Measurements from ENCODE around the gene PPHLN1.
"Not testable (repeated sequence)": the region's sequence is repeated elsewhere in the genome, so short reads cannot be mapped to it uniquely, and the experiment has no call there.

Gene PPHLN1

DNA sequence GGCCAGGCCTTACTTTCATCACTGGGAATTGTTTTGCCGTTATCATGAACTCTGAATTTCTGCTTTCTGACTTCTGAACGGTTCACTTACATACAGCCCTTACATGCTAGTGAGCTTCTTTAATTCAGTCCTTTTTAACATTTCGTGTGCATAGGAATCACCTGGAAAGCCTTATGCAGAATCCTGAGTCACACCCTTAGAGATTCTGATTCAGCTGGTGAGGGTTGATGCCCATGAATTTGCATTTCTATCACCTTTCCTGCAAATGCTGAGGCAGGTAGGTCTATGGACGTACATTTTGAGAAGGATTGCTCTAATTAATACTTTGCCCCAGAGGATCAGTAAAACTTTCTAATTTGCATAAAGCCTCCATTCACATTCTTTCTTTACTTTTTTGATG is 44.0 kb downstream of the PPHLN1 start:
- no peak for DNase-seq (ENCODE audit: low read depth in 2 of 2)

DNA sequence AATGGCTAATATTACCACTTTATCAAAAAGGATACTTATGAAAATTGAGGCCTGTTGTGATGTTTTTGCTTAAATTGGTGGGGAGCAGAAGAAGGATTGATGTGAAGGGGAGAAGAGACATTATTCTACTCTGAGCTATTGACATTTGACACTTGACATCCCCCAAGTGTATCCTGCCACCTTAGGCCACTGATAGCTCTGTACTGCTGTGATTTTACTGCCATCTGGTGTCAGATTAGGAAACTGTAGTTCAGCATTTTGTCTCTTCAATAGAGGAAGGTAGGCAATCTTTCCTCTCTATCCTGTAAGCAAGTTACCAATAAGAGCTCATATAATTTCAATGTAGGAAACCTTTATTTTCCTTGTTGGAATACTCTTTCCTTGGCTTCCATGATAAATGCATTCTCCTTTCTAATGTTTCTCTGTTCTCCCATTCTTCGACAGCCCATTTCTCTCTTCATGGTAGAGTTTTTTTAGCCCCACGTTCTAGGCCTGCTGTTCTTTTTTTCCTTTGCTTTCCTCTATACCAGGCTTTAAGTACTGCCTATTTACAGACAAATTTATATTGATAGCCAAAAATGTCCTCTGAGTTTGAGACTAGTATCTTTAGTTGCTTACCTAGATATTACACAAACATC is 46.3 kb downstream of the PPHLN1 start:
- DNase-seq (ENCODE audit: low read depth in 2 of 2), result no peak

DNA sequence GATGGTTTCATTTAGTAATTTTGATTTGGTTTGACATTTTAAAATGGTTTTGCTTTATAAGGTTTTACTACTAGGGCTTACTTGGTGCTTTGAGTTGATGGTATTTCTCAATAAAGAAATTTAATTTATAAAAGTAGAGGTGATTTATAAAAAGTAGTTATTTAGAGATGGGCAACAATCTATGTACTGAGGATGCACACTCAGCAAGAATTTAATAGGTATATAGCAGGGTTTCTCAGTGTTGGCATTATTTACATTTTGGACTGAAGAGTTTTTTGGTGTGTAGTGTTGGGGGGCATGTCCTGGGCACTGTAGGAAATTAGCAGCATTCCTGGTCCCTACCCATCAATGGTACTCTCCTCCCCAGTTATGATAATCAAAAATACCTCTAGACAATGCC is 47.7 kb downstream of the PPHLN1 start:
- no peak for DNase-seq (ENCODE audit: low read depth in 2 of 2)

DNA sequence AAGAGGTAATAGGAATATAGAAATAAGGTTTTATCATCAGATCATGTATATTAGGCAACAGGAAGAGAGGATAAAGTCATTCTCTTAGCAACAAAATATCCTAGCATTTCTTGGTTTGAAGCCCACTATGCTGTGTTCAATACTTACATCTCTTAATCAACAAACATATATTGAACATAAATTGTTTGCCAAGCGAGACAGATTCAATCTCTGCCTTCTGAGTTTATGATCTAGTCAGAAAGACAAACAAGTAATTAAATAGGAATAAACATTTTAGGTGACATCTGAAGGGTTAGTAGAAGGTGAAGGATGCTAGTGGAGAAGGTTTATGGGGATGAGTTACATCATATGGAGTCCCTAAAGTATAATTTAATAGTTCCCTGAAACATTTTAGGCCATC is 54.8 kb downstream of the PPHLN1 start:
- DNase-seq (ENCODE audit: low read depth in 2 of 2), result no peak

DNA sequence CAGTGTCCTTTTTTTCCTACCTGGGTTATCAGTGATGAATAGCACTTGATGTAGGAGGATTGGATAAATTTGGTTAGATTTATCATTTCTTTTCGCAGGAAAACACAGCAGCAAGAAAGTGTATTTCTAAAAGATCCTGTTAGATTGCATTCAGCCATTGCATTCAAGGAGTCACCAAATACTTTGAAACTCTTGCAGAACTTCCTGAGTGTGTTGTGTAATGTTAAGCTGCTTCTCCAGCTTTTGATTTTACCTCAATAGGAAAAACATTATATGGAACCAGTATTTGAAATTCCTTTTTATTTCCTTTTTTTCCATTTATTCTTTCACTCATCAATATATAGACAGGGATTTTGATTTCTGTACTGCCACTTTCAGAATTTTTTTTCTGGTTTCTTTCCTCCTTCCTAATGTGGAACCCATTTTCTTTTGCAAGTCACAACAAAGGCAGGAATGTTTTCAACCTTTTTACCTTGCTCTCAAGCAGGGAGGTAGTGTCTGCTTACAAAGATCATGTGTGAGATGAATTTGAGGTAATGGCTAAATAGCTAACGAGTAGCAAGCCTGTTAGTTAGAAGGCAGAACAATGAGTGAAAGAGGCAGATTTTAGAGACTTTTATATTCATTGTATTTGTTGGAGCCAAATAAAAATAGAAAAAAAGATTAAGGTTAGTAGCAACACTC is 56.2 kb downstream of the PPHLN1 start:
- no peak for DNase-seq (ENCODE audit: low read depth in 2 of 2)

DNA sequence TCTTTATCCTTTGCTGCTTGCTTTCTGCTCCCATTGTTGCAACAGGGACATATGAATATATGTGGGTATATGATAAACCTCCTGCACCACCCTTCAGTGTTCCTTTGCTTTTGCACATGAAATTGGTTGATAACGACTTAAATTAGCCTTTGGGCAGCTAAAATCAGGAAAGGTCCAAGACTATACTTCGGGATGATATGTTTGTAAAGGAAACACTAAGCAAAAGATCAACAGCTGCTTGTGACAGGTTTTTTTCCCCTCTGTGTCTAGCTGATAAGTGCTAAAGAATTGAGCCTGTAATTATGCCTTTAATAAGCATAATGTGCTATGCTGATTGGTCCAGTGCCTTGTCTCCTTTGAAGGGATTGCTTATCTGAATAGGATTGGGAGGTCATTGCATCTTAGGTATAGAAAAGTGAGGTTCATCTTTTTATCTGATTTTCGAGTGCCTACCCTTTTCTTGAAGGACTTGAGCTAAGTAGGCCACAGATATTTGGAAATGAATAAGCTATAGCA is 59.4 kb downstream of the PPHLN1 start:
- no peak for DNase-seq (ENCODE audit: low read depth in 2 of 2)

DNA sequence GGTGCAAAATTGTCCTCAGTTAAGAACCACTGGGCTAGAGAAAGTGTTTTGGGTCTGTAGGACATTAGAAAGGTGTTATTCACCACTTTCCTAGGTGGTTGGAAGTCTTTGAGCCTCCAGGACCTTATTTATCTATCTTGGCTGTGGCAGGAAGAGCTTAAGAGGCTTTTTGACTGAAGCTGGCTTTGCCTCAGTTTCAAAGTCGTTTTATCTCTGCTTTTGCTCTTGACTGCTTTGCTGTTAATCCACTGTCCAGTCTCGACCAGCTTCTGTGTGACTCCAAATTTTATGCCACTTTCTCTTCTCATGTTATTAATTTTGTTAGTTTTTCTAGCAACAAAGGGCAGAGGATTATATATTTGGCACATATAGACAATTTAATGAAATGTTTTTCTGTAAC is 60.3 kb downstream of the PPHLN1 start:
- DNase-seq (ENCODE audit: low read depth in 2 of 2), result no peak

DNA sequence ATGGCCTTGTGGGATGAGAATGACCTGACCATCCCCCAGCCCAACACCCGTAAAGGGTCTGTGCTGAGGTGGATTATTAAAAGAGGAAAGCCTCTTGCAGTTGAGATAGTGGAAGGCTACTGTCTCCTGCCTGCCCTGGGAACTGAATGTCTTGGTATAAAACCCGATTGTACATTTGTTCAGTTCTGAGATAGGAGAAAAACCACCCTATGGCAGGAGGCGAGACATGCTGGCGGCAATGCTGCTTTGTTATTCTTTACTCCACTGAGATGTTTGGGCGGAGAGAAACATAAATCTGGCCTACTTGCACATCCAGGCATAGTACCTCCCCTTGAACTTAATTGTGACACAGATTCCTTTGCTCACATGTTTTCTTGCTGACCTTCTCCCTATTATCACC is 62.1 kb downstream of the PPHLN1 start:
- DNase-seq (ENCODE audit: low read depth in 2 of 2), result not testable (repeated sequence)

DNA sequence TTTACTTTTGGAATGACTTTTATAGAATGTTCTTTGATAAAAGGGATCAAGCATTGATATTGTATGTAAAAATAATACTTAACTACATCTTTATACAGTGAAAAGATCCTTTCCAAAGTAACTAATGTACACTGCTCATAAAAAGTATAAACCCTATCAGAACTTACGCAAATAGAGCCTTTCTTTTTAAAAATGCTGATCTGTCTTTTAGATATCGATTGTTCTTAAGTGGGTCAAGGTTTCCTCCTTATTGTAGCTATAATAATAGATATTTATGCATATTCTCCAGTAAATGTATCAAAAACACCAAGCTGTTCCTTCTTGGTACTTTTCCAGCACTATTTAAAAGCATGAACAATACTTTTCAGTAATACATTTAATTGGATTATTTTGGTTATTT is 68.5 kb downstream of the PPHLN1 start:
- no peak for DNase-seq (ENCODE audit: low read depth in 2 of 2)

DNA sequence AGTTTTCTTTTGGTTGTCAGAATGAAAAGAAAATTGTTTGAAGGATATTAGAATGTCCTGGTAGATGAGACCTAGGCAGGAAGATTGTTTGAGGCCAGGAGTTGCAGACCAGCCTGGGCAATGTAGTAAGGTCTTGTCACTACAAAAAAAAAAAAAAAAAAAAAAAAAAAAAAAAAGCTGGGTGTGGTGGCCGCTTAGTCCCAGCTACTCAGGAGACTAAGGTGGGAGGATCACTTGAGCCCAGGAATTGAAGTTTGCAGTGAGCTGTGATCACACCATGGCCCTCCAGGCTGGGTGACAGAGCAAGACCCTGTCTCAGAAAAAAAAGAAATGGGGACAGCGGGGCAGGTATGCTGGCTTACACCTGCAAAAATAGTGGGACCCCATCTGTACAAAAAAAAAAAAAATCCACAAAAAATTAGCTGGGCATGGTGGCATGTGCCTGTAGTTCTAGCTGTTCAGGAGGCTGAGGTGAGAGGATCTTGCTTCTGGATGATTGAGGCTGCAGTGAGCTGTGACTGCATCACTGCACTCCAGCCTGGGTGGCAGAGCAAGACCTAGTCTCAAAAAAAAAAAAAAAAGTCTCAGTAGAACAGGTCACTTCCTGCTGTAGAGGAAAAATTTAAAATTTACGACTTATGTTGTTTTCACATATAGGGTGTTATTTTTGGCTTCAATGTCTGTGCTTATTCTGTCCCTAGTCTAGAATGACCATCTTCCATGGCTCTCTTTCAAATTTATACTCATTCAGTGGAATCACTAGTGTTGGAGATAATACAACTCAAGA is 70.7 kb downstream of the PPHLN1 start:
- DNase-seq (ENCODE audit: low read depth in 2 of 2), result no peak

DNA sequence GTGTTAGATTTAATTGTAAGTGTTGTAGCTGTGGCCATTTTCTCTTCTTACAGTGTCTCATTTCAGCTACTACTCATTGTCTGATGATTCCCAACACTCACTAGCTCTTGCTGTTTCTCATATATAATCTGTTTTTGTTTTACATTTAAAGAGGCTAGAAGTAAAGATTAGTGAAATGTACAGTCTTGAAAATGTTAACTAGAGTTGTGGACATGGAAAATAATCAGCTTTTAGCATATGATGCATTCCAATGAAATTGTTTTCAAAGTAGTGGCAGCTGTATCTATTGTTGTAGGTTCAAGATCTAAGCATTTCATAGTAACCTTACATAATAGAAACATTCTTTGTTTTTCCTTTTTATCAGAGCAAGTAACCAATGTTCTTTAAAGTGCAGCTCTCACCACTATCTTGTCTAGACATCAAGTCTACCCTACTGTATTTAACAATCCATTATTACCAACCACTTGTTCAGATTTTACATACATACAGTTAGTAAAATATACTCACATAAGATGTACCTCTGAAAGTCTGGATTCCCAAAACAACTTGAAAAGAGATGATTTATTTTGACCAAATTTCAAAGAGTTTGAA is 76.9 kb downstream of the PPHLN1 start:
- DNase-seq (ENCODE audit: low read depth in 2 of 2), result no peak

DNA sequence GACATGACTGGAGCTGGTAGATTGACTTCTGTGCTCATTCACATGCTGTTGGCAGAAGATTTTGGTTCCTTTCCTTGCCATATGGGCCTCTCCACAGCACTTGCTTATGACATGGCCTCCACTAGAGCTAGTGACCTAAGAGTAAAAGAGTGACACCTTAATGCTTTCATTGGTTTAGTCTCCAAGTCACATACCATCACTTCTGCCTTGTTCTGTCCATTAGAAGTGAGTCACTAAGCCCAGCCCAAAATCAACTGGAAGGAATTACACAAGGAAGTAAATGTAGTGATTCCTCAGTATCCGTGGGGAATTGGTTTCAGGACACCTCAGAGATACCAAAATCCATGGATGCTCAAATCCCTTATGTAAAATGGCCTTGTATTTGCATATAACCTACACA is 81.3 kb downstream of the PPHLN1 start:
- DNase-seq (ENCODE audit: low read depth in 2 of 2), result no peak

DNA sequence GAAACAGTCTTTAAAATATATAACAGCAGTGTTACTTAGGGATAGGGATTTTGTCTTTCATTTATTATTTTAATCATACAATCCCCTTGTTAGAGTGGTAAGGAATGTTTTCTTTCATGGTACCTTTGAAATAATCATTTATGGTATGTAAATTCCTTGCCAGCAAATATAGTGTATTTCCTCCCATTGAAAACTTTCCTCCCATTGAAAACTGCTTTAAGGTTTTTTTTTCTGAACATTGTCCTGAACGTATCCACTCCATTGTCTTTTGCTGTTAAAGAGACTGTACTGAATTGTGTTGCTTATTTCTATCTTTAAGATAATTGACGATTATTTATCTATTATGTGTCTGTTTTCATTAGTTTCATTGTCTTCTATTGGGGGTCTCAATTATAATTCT is 83.5 kb downstream of the PPHLN1 start:
- no peak for DNase-seq (ENCODE audit: low read depth in 2 of 2)

DNA sequence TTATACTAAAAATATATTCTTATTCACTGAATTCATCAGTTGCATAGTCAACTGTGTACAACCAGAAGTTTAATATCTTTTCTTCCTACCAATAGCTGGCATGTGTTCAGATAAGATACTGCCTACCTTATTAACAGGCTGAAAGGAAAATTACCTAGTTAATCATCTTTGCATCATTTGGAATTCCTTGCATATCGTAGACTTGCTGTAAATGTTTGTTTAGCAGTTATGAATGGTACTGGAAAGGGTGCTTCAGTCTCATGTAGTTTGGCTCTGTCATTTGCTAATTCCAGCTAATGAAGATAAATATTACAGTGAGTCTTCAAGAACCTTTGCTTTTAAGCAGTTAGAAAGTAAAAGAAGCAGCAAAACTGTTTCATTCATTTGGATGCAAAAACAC is 84.4 kb downstream of the PPHLN1 start:
- DNase-seq (ENCODE audit: low read depth in 2 of 2), result no peak

DNA sequence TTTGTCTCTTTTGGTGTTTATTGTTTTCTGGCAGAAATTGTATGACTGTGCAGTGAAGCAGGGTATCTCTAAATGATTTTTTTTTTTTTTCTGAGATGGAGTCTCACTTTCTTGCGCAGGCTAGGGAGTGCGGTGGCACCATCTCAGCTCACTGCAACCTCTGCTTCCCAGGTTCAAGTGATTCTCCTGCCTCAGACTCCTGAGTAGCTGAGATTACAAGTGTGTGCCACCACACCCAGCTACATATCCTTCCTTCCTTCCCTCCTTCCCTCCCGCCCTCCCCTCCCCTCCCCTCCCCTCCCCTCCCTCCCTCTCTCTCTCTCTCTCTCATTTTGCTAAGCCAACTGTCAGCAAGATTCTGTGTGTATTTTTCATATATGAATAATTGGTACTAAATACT is 94.4 kb downstream of the PPHLN1 start:
- no peak for DNase-seq (ENCODE audit: low read depth in 2 of 2)

DNA sequence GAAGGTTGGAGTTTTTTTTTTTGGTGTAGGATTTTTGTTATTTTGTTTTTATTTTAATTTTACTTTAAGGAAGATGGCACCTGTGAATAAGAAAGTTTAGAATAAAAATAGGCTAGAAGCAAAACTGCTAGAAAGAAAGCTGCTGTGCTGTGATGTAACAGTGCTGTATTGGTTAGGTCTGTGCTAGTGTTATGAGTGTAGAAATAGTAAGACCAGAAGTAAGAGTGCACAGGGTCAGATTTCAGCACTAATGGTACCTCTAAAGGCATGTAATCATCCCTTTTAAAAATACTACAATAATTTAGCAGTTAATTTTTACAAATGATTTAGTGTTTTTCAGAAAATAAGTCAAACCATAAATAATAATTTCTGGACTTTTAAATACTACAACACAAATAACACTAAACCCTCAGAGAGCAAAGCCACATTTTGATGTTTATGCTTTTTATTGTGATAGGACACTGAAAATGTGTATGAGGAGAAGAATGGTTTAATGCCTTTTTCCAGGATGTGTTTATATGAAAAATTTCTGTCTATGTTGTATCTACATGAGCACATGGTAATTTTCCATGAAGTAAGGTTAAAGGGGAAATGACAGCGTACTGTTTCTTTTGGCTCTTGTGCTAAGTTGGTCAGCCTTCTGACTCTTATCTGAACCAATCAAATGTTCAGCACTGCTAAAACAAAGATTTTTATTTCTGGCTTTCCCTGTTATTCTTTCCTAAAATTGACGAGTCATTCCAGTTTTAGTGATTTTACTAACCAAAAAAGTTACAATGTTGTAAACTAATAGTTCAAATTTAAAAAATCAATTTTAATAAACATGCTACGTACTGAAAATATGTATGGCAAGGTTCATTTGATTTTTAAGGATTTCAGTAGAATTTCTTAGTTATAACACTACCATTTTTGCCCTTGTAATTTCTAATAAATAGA is 96.1 kb downstream of the PPHLN1 start:
- no peak for DNase-seq (ENCODE audit: low read depth in 2 of 2)

DNA sequence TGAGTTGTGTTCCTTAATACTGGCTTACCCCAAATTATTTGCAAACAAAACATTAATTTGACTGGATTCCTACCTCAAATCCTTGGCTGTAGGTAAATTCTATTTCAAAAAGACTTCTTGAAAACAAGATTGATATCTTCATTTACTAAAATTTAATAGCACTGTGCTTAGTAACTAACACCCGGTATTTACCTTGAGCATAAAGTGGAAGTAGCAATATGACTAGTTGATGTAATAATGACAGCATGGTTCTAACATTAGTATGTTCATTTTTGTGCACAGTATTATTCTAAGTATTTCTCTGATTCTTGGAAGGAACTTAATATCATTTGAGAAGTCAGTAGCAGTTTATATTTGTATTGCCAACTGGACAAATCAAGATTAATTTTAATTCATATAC is 96.8 kb downstream of the PPHLN1 start:
- no peak for DNase-seq (ENCODE audit: low read depth in 2 of 2)

DNA sequence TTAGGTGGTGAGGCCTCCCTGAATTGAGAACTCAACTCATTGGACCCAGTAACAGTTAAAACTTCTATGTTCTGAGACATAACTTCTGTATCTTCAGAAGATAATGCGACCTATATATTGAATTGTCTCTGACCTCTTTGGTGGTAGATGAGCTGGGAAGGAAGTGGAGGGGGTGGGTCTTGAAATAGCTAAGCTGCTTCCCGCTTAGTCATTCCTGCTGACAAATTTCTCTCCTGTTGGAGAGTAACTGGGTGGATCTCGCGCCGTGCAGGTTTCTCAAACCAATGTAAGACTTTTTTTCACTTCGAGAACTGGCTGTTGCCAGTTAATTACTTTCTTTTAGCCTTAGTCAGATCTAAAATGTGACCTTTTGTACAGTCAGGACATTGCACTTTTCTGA is 100.8 kb downstream of the PPHLN1 start:
- no peak for DNase-seq (ENCODE audit: low read depth in 2 of 2)

DNA sequence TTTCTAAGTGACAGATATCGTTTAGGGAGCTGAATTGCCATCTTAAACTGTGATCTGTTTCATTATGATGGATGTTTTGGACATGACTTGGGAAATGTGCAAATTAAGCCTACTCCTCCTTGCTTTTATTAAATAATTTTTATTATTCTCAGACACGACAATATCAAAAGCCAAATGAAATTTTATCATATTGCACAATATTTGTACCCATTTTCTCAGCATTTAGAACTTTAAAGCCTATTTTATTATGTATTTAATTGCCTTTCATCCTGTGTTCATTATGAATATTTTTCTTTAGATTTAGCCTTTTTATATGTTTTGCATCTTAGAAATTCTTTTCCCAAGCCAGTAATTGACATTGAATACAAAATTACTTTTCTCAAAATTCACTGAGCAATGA is 102.9 kb downstream of the PPHLN1 start:
- no peak for DNase-seq (ENCODE audit: low read depth in 2 of 2)

DNA sequence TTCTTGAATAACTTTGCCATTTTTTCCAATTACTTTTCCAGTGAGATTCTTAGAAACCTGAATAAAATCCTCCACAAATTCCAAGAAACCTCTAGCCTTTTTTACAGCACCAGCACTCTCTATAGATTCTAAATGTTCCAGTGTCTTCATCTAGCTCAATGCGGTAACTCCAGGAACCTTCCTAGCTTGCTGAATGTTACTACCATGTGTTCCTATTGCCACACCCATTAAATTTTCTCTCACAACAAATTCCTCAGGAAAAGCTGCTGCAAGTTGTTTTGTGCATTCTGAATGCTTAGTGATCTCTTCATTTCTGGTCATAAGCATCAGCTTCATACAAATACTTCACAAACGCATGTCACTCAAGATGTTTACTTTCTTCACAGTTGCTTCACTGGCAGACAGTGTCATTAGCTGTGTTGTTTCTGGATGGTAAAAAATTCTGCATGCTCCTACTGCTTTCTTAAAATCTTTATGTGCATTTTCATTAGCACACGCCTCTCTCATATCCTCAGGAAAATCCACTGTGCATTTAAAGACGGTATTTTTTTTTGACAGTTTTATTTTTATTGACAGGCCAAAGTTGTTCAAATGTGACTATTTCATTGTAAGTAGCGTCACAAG is 106.7 kb downstream of the PPHLN1 start:
- no peak for DNase-seq (ENCODE audit: low read depth in 2 of 2)

DNA sequence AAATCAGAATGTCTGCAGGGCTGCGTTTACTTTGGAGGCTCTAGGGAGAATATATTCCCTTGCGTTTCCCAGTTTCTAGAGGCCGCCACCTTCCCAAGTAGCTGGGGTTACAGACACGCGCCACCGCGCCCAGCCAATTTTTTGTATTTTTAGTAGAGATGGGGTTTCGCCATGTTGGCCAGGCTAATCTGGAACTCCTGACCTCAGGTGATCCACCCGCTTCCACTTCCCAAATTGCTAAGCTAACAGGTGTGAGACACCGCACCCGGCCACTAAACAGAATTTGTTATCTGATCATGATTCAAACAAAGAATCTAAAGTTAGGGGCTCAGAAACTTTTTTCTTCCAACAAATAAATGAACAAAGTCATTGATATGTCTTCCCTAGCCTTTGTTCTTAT is 114.6 kb downstream of the PPHLN1 start:
- DNase-seq (ENCODE audit: low read depth in 2 of 2), result no peak

All from stimulated activated CD8-positive, alpha-beta memory T cell treated with anti-CD3 and anti-CD28 coated beads, Interleukin-15, amount 100 ng/mL, for 4 hours (primary cell).